ENCODE results near the gene UTS2B. TPM values are rescaled to one million over a fixed set of nuclear protein-coding genes. Genes with fewer than 3 reads are reported as not detected.

UTS2B gene
- polyA plus RNA-seq, 1 donor from 2014 or later, result 0.46 TPM

GRCh38 chr3:191257286-191257685, 73.0 kb downstream of the UTS2B start:
- Histone ChIP-seq H3K36me3 (ENCODE audit: insufficient read depth, low read length) (no peaks in the 10 kb centered on the region), H3F3A (ENCODE audit: insufficient read depth, low read length, poor library complexity, severe bottlenecking) (no peaks in the 10 kb centered on the region), H3K4me3 (ENCODE audit: low read length) (no peak overlapping the region), H3K27me3 (ENCODE audit: insufficient read depth, low read depth, low read length) (no peaks in the 10 kb centered on the region), H3K27ac (ENCODE audit: low read length) (no peak overlapping the region), H3K9me3 (ENCODE audit: low read length) (no peaks in the 10 kb centered on the region), H3K79me2 (replicated peaks; ENCODE audit: insufficient read depth, low read length) (no peaks in the 10 kb centered on the region), H4K20me1 (ENCODE audit: insufficient read depth) (no peaks in the 10 kb centered on the region), H3K9me2 (ENCODE audit: insufficient read depth, low read length) (no peaks in the 10 kb centered on the region), H3K4me2 (ENCODE audit: low read length) (no peak overlapping the region), H3K9ac (ENCODE audit: low read length) (no peak overlapping the region), H2AFZ (ENCODE audit: low read depth, low read length) (no peak overlapping the region)
- TF ChIP-seq CTCF (IDR thresholded peaks at IDR 0.05; ENCODE audit: poor library complexity, severe bottlenecking) (no peak), TAF1 (IDR thresholded peaks at IDR 0.05; ENCODE audit: low read depth) (no peak), EZH2 (IDR thresholded peaks at IDR 0.05; ENCODE audit: borderline replicate concordance, insufficient read depth, low read length, poor library complexity, severe bottlenecking) (no peak), MXI1 (conservative IDR thresholded peaks at IDR 0.05; ENCODE audit: poor library complexity, severe bottlenecking) (no peak), EP300 (conservative IDR thresholded peaks at IDR 0.05; ENCODE audit: poor library complexity, severe bottlenecking) (no peak), REST (IDR thresholded peaks at IDR 0.05; ENCODE audit: borderline replicate concordance) (no peak), SMC3 (conservative IDR thresholded peaks at IDR 0.05; ENCODE audit: poor library complexity) (no peak), POLR2AphosphoS5 (IDR thresholded peaks at IDR 0.05) (no peak), RAD21 (conservative IDR thresholded peaks at IDR 0.05) (no peak)

- Histone ChIP-seq H3K9ac (ENCODE audit: low read length) (no peak overlapping the region), H3K27me3 (ENCODE audit: insufficient read depth, low read depth, low read length) (no peaks in the 10 kb centered on the region), H3K9me2 (ENCODE audit: insufficient read depth, low read length) (no peaks in the 10 kb centered on the region), H3K27ac (ENCODE audit: low read length) (no peak overlapping the region), H3K4me3 (ENCODE audit: low read length) (no peak overlapping the region), H3K79me2 (replicated peaks; ENCODE audit: insufficient read depth, low read length) (no peaks in the 10 kb centered on the region), H3K4me2 (ENCODE audit: low read length) (no peak overlapping the region), H3F3A (ENCODE audit: insufficient read depth, low read length, poor library complexity, severe bottlenecking) (no peaks in the 10 kb centered on the region), H3K9me3 (ENCODE audit: low read length) (no peaks in the 10 kb centered on the region), H2AFZ (ENCODE audit: low read depth, low read length) (no peak overlapping the region), H3K36me3 (ENCODE audit: insufficient read depth, low read length) (no peaks in the 10 kb centered on the region), H4K20me1 (ENCODE audit: insufficient read depth) (no peaks in the 10 kb centered on the region)
- TF ChIP-seq EP300 (conservative IDR thresholded peaks at IDR 0.05; ENCODE audit: poor library complexity, severe bottlenecking) (no peak), REST (IDR thresholded peaks at IDR 0.05; ENCODE audit: borderline replicate concordance) (no peak), SMC3 (conservative IDR thresholded peaks at IDR 0.05; ENCODE audit: poor library complexity) (no peak), MXI1 (conservative IDR thresholded peaks at IDR 0.05; ENCODE audit: poor library complexity, severe bottlenecking) (no peak), RAD21 (conservative IDR thresholded peaks at IDR 0.05) (no peak), EZH2 (IDR thresholded peaks at IDR 0.05; ENCODE audit: borderline replicate concordance, insufficient read depth, low read length, poor library complexity, severe bottlenecking) (no peak), POLR2AphosphoS5 (IDR thresholded peaks at IDR 0.05) (no peak), TAF1 (IDR thresholded peaks at IDR 0.05; ENCODE audit: low read depth) (no peak), CTCF (IDR thresholded peaks at IDR 0.05; ENCODE audit: poor library complexity, severe bottlenecking) (no peak)
Measured at GRCh38 chr3:191256405-191256804, 73.9 kb downstream of the UTS2B start.

Data from neural cell (in vitro differentiated cells).